Liver (tissue), 3 donors: ENCODE data around the gene WAC.

Source experiments
- FOXA1 ChIP-seq: IDR thresholded peaks from 2 replicates; pipeline ENCODE4 v1.6.1; 2016; ENCODE audit warnings: antibody characterized with exemption
- GABPA ChIP-seq, 2 donors: IDR thresholded peaks in 1 of 2; conservative IDR thresholded peaks in 1 of 2; 2 replicates each; pipeline ENCODE4 v1.6.1; 2016; ENCODE audit warnings: antibody characterized with exemption in 2 of 2, mild to moderate bottlenecking in 1 of 2, moderate library complexity in 1 of 2
- JUND ChIP-seq, 2 donors: IDR thresholded peaks; 2 replicates each; pipeline ENCODE4 v1.6.1; 2016; ENCODE audit warnings: antibody characterized with exemption in 2 of 2
- TAF1 ChIP-seq: conservative IDR thresholded peaks from 2 replicates; pipeline ENCODE4 v1.6.1; 2016; ENCODE audit warnings: antibody characterized with exemption, mild to moderate bottlenecking
- YY1 ChIP-seq: IDR thresholded peaks from 2 replicates; pipeline ENCODE4 v1.6.1; 2016; ENCODE audit warnings: antibody characterized with exemption, mild to moderate bottlenecking
- TF ChIP-seq, protein P1 (sequence below): IDR thresholded peaks from 2 replicates; pipeline ENCODE4 v1.6.1; 2016; ENCODE audit warnings: antibody characterized with exemption, mild to moderate bottlenecking
- TF ChIP-seq, protein P2 (sequence below): IDR thresholded peaks from 2 replicates; pipeline ENCODE4 v1.6.1; 2016; ENCODE audit warnings: antibody characterized with exemption
- TF ChIP-seq, protein P3 (sequence below): fragments of 150-350 bp; IDR thresholded peaks from 2 replicates; pipeline ENCODE4 v1.5.1; 2017; ENCODE audit warnings: improper control_type of control experiment, low read depth, low read length; ENCODE audit not compliant: missing input control
- TF ChIP-seq, protein P4 (sequence below): IDR thresholded peaks from 2 replicates; pipeline ENCODE4 v1.6.1; 2016; ENCODE audit warnings: antibody characterized with exemption
- TF ChIP-seq, protein P5 (sequence below): IDR thresholded peaks from 2 replicates; pipeline ENCODE4 v1.6.1; 2016; ENCODE audit warnings: antibody characterized with exemption
- donor health status: healthy.
- donor health status: healthy.

DNA sequence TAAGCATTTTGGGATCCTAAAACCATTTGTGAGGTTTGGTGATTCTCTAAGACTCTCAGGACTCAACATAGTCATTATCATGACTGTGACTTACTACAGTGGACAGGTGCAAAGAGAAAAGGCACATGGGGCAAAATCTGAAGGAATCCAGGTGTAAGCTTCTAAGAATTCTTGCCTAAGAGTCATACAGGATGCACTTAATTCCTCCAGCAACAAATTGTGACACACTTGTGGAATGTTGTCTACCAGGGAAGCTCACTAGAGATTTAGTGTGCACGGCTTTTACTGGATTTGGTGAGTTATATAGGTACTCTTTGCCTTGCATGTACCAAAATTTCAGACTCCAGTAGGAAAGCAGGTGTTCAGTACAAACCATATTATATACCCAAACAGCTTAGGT lies 47.9 kb downstream of the WAC start:
- TF ChIP-seq, protein P1, sequence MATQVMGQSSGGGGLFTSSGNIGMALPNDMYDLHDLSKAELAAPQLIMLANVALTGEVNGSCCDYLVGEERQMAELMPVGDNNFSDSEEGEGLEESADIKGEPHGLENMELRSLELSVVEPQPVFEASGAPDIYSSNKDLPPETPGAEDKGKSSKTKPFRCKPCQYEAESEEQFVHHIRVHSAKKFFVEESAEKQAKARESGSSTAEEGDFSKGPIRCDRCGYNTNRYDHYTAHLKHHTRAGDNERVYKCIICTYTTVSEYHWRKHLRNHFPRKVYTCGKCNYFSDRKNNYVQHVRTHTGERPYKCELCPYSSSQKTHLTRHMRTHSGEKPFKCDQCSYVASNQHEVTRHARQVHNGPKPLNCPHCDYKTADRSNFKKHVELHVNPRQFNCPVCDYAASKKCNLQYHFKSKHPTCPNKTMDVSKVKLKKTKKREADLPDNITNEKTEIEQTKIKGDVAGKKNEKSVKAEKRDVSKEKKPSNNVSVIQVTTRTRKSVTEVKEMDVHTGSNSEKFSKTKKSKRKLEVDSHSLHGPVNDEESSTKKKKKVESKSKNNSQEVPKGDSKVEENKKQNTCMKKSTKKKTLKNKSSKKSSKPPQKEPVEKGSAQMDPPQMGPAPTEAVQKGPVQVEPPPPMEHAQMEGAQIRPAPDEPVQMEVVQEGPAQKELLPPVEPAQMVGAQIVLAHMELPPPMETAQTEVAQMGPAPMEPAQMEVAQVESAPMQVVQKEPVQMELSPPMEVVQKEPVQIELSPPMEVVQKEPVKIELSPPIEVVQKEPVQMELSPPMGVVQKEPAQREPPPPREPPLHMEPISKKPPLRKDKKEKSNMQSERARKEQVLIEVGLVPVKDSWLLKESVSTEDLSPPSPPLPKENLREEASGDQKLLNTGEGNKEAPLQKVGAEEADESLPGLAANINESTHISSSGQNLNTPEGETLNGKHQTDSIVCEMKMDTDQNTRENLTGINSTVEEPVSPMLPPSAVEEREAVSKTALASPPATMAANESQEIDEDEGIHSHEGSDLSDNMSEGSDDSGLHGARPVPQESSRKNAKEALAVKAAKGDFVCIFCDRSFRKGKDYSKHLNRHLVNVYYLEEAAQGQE, result no peak
- TF ChIP-seq, protein P2, sequence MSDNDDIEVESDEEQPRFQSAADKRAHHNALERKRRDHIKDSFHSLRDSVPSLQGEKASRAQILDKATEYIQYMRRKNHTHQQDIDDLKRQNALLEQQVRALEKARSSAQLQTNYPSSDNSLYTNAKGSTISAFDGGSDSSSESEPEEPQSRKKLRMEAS, result no peak
- TF ChIP-seq, protein P3, sequence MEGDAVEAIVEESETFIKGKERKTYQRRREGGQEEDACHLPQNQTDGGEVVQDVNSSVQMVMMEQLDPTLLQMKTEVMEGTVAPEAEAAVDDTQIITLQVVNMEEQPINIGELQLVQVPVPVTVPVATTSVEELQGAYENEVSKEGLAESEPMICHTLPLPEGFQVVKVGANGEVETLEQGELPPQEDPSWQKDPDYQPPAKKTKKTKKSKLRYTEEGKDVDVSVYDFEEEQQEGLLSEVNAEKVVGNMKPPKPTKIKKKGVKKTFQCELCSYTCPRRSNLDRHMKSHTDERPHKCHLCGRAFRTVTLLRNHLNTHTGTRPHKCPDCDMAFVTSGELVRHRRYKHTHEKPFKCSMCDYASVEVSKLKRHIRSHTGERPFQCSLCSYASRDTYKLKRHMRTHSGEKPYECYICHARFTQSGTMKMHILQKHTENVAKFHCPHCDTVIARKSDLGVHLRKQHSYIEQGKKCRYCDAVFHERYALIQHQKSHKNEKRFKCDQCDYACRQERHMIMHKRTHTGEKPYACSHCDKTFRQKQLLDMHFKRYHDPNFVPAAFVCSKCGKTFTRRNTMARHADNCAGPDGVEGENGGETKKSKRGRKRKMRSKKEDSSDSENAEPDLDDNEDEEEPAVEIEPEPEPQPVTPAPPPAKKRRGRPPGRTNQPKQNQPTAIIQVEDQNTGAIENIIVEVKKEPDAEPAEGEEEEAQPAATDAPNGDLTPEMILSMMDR, result no peak
- TF ChIP-seq FOXA1 (no peak), TAF1 (no peak), GABPA (IDR thresholded peaks at IDR 0.05 in 1 of 2, conservative IDR thresholded peaks at IDR 0.05 in 1 of 2) (no peak), YY1 (no peak), JUND (IDR thresholded peaks at IDR 0.05) (no peak)
- TF ChIP-seq, protein P4, sequence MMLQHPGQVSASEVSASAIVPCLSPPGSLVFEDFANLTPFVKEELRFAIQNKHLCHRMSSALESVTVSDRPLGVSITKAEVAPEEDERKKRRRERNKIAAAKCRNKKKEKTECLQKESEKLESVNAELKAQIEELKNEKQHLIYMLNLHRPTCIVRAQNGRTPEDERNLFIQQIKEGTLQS, result no peak
- TF ChIP-seq, protein P5, sequence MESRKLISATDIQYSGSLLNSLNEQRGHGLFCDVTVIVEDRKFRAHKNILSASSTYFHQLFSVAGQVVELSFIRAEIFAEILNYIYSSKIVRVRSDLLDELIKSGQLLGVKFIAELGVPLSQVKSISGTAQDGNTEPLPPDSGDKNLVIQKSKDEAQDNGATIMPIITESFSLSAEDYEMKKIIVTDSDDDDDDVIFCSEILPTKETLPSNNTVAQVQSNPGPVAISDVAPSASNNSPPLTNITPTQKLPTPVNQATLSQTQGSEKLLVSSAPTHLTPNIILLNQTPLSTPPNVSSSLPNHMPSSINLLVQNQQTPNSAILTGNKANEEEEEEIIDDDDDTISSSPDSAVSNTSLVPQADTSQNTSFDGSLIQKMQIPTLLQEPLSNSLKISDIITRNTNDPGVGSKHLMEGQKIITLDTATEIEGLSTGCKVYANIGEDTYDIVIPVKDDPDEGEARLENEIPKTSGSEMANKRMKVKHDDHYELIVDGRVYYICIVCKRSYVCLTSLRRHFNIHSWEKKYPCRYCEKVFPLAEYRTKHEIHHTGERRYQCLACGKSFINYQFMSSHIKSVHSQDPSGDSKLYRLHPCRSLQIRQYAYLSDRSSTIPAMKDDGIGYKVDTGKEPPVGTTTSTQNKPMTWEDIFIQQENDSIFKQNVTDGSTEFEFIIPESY, result no peak
